Breast epithelium (tissue), 3 donors: Measurements from ENCODE around the gene SLC25A21.

ENCODE experiments used
- POLR2A ChIP-seq: fragments of 450-650 bp; IDR thresholded peaks from one replicate; pipeline ENCODE4 v1.6.1; 2016; ENCODE audit warnings: antibody characterized with exemption, mild to moderate bottlenecking, moderate library complexity
- TF ChIP-seq, protein P1 (sequence below), 3 donors: fragments of 450-650 bp; IDR thresholded peaks; one replicate each; pipeline ENCODE4 v1.5.1; 2016 to 2017; ENCODE audit warnings: antibody characterized with exemption in 3 of 3, mild to moderate bottlenecking in 3 of 3, moderate library complexity in 3 of 3

- TF ChIP-seq, protein P1, sequence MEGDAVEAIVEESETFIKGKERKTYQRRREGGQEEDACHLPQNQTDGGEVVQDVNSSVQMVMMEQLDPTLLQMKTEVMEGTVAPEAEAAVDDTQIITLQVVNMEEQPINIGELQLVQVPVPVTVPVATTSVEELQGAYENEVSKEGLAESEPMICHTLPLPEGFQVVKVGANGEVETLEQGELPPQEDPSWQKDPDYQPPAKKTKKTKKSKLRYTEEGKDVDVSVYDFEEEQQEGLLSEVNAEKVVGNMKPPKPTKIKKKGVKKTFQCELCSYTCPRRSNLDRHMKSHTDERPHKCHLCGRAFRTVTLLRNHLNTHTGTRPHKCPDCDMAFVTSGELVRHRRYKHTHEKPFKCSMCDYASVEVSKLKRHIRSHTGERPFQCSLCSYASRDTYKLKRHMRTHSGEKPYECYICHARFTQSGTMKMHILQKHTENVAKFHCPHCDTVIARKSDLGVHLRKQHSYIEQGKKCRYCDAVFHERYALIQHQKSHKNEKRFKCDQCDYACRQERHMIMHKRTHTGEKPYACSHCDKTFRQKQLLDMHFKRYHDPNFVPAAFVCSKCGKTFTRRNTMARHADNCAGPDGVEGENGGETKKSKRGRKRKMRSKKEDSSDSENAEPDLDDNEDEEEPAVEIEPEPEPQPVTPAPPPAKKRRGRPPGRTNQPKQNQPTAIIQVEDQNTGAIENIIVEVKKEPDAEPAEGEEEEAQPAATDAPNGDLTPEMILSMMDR (IDR thresholded peaks at IDR 0.05): no peak
- no peak for TF ChIP-seq POLR2A
Measured at GRCh38 chr14:36834293-36834692, 338.1 kb downstream of the SLC25A21 start.
